H9 (cell line): ENCODE data around the gene FERMT2. TPM values are rescaled to one million over a fixed set of nuclear protein-coding genes. Genes with fewer than 3 reads are reported as not detected.

ENCODE experiments used
- DNase-seq: peaks from one replicate; pipeline ENCODE4 v3.0.0-alpha.2; 2017
- H2AFZ ChIP-seq: one replicate; pipeline ENCODE4 v1.6.1; 2013; ENCODE audit warnings: mild to moderate bottlenecking, low read length, control low read depth, moderate library complexity
- H2AK5ac ChIP-seq: 2 replicates; pipeline ENCODE4 v1.6.1; 2013; ENCODE audit warnings: low read length, control low read depth, mixed read lengths; ENCODE audit not compliant: insufficient read length
- H2BK120ac ChIP-seq: one replicate; pipeline ENCODE4 v1.6.1; 2013; ENCODE audit warnings: low read depth, mild to moderate bottlenecking, low read length, control low read depth, inconsistent platforms; ENCODE audit not compliant: poor library complexity, severe bottlenecking
- H2BK12ac ChIP-seq: 2 replicates; pipeline ENCODE4 v1.6.1; 2013; ENCODE audit warnings: low read length, control low read depth, mixed read lengths, low read depth; ENCODE audit not compliant: insufficient read length
- H2BK15ac ChIP-seq: 2 replicates; pipeline ENCODE4 v1.6.1; 2013; ENCODE audit warnings: low read depth, low read length, control low read depth
- H2BK20ac ChIP-seq: one replicate; pipeline ENCODE4 v1.6.1; 2013; ENCODE audit warnings: low read depth, mild to moderate bottlenecking, low read length, control low read depth, inconsistent platforms; ENCODE audit not compliant: poor library complexity, severe bottlenecking
- H2BK5ac ChIP-seq: 2 replicates; pipeline ENCODE4 v1.6.1; 2013; ENCODE audit warnings: low read length, control low read depth, mixed read lengths; ENCODE audit not compliant: insufficient read length
- H3K14ac ChIP-seq: 2 replicates; pipeline ENCODE4 v1.6.1; 2013; ENCODE audit warnings: low read length, control low read depth; ENCODE audit not compliant: insufficient read depth
- H3K18ac ChIP-seq: 2 replicates; pipeline ENCODE4 v1.6.1; 2013; ENCODE audit warnings: low read depth, mild to moderate bottlenecking, mixed read lengths, low read length, control low read depth; ENCODE audit not compliant: insufficient read length
- H3K23ac ChIP-seq: 2 replicates; pipeline ENCODE4 v1.6.1; 2013; ENCODE audit warnings: low read length, control low read depth, mixed read lengths, low read depth; ENCODE audit not compliant: insufficient read length
- H3K23me2 ChIP-seq: 2 replicates; pipeline ENCODE4 v1.6.1; 2013; ENCODE audit warnings: low read depth, mild to moderate bottlenecking, mixed read lengths, low read length, control low read depth; ENCODE audit not compliant: insufficient read length, poor library complexity, severe bottlenecking
- H3K27ac ChIP-seq: 2 replicates; pipeline ENCODE4 v1.5.1; 2013; ENCODE audit warnings: low read length, control low read depth, mixed read lengths, low read depth; ENCODE audit not compliant: insufficient read length
- H3K27me3 ChIP-seq: 2 replicates; pipeline ENCODE4 v1.6.1; 2013; ENCODE audit warnings: low read length, control low read depth, inconsistent platforms; ENCODE audit not compliant: insufficient read depth
- H3K4ac ChIP-seq: 2 replicates; pipeline ENCODE4 v1.6.1; 2013; ENCODE audit warnings: low read depth, mild to moderate bottlenecking, control low read depth, inconsistent platforms, low read length, moderate library complexity
- H3K4me1 ChIP-seq: 2 replicates; pipeline ENCODE4 v1.6.1; 2013; ENCODE audit warnings: low read length, control low read depth, inconsistent platforms; ENCODE audit not compliant: insufficient read depth
- H3K4me2 ChIP-seq: 2 replicates; pipeline ENCODE4 v1.6.1; 2013; ENCODE audit warnings: low read length, control low read depth, mixed read lengths; ENCODE audit not compliant: insufficient read length, insufficient read depth
- H3K56ac ChIP-seq: 2 replicates; pipeline ENCODE4 v1.6.1; 2013; ENCODE audit warnings: low read depth, mild to moderate bottlenecking, mixed read lengths, low read length, control low read depth; ENCODE audit not compliant: insufficient read length
- H3K79me1 ChIP-seq: 2 replicates; pipeline ENCODE4 v1.6.1; 2013; ENCODE audit warnings: low read depth, mild to moderate bottlenecking, moderate library complexity, low read length, control low read depth, inconsistent platforms; ENCODE audit not compliant: insufficient read depth, poor library complexity, severe bottlenecking
- H3K79me2 ChIP-seq: 2 replicates; pipeline ENCODE4 v1.6.1; 2013; ENCODE audit warnings: low read length, control low read depth, inconsistent platforms; ENCODE audit not compliant: insufficient read depth
- H3K9ac ChIP-seq: 2 replicates; pipeline ENCODE4 v1.6.1; 2013; ENCODE audit warnings: low read length, control low read depth, mixed read lengths; ENCODE audit not compliant: insufficient read length; ENCODE audit errors: extremely low read depth
- H3K9me3 ChIP-seq: one replicate; pipeline ENCODE4 v1.6.1; 2013; ENCODE audit warnings: low read depth, low read length, inconsistent platforms; ENCODE audit not compliant: control insufficient read depth
- H3T11ph ChIP-seq: one replicate; pipeline ENCODE4 v1.6.1; 2013; ENCODE audit warnings: mild to moderate bottlenecking, low read length, control low read depth, inconsistent platforms
- H4K20me1 ChIP-seq: one replicate; pipeline ENCODE4 v1.6.1; 2013; ENCODE audit not compliant: control insufficient read depth, insufficient read length, insufficient read depth
- H4K5ac ChIP-seq: 2 replicates; pipeline ENCODE4 v1.6.1; 2013; ENCODE audit warnings: low read depth, mild to moderate bottlenecking, mixed read lengths, low read length, control low read depth; ENCODE audit not compliant: insufficient read length
- H4K8ac ChIP-seq: replicated peaks from 2 replicates; pipeline ENCODE4 v1.6.1; 2013; ENCODE audit warnings: low read length, control low read depth, mixed read lengths, low read depth; ENCODE audit not compliant: insufficient read length
- H4K91ac ChIP-seq: 2 replicates; pipeline ENCODE4 v1.6.1; 2013; ENCODE audit warnings: low read depth, mild to moderate bottlenecking, moderate library complexity, mixed read lengths, low read length, control low read depth; ENCODE audit not compliant: insufficient read length
- H3K27ac Mint-ChIP-seq, 3 experiments: 2 replicates in 2 of 3; 3 replicates in 1 of 3; pipeline ENCODE4 v1.8.0; 2020 to 2021; ENCODE audit warnings: mixed read lengths in 3 of 3, mild to moderate bottlenecking in 1 of 3, moderate library complexity in 1 of 3
- H3K27me3 Mint-ChIP-seq: 2 replicates; pipeline ENCODE4 v1.8.0; 2021; ENCODE audit warnings: low read depth, mild to moderate bottlenecking, moderate library complexity, mixed read lengths
- H3K36me3 Mint-ChIP-seq, 3 experiments: 2 replicates in 2 of 3; 3 replicates in 1 of 3; pipeline ENCODE4 v1.8.0; 2020 to 2021; ENCODE audit warnings: low read depth in 3 of 3, mixed read lengths in 3 of 3; ENCODE audit not compliant: insufficient read depth in 1 of 3
- H3K4me1 Mint-ChIP-seq, 2 experiments: 2 replicates each; pipeline ENCODE4 v1.8.0; 2020; ENCODE audit warnings: mixed read lengths in 2 of 2
- H3K4me3 Mint-ChIP-seq, 2 experiments: 2 replicates in 1 of 2; 3 replicates in 1 of 2; pipeline ENCODE4 v1.8.0; 2020 to 2021; ENCODE audit warnings: mild to moderate bottlenecking in 2 of 2, mixed read lengths in 2 of 2, moderate library complexity in 1 of 2
- H3K9me3 Mint-ChIP-seq, 2 experiments: 2 replicates in 1 of 2; 3 replicates in 1 of 2; pipeline ENCODE4 v1.8.0; 2020; ENCODE audit warnings: mild to moderate bottlenecking in 2 of 2, mixed read lengths in 2 of 2, moderate library complexity in 1 of 2
- CTCF ChIP-seq: fragments of 200-600 bp; sonication (generic); conservative IDR thresholded peaks from 3 replicates; pipeline ENCODE4 v1.8.0; 2021; ENCODE audit warnings: antibody characterized with exemption, mild to moderate bottlenecking
- WGBS: extraction: QIAGEN DNeasy Blood & Tissue Kit; methylation state at CpG from one replicate; pipeline ENCODE4 v1.1.7; 2013; ENCODE audit warnings: missing lambda C conversion rate, low lambda C conversion rate, mixed read lengths; ENCODE audit not compliant: insufficient read length; ENCODE audit errors: extremely low coverage; 5-methylcytosine and 5-hydroxymethylcytosine counted together
- total RNA-seq: library from RNA; stranded (reverse); gene quantifications from 2 replicates; pipeline ENCODE4 v1.2.1, GENCODE V29; 2021

Gene FERMT2
- total RNA-seq, 1 experiment from 2014 or later: 128 TPM

GRCh38 chr14:52944254-52944653 is 6.6 kb downstream of the FERMT2 start:
- Histone ChIP-seq H3K27me3 (no peaks in the 10 kb centered on the region), H2BK5ac (no peak overlapping the region), H3K9me3 (no peaks in the 10 kb centered on the region), H3K18ac (no peak overlapping the region), H3K27ac (no peak overlapping the region), H2BK12ac (no peak overlapping the region), H3K23me2 (no peaks in the 10 kb centered on the region), H4K91ac (no peak overlapping the region), H3T11ph (no peak overlapping the region), H2BK15ac (no peak overlapping the region), H4K20me1 (no peaks in the 10 kb centered on the region), H3K79me2 (peaks cover 30% of the 10 kb centered on the region), H4K5ac (no peak overlapping the region), H3K56ac (no peak overlapping the region), H3K14ac (no peak overlapping the region), H3K9ac (no peak overlapping the region), H3K79me1 (no peaks in the 10 kb centered on the region), H2BK120ac (no peak overlapping the region), H3K23ac (no peak overlapping the region), H3K4ac (no peak overlapping the region), H3K4me1 (peaks cover 2% of the 10 kb centered on the region; the same call in 1 of the 2 replicates), H3K4me2 (no peak overlapping the region), H2BK20ac (no peak overlapping the region), H2AK5ac (no peak overlapping the region), H4K8ac (no peak overlapping the region), H2AFZ (no peak overlapping the region)
- Mint-ChIP-seq H3K27me3 (no peaks in the 10 kb centered on the region), H3K27ac (no peak overlapping the region; a peak in 1 of 7 replicates), H3K36me3 (peaks cover 6 to 33% (median 26%) of the 10 kb centered on the region in 3 experiments; a peak in 6 of 7 replicates), H3K4me1 (peaks cover 27 to 29% of the 10 kb centered on the region in 2 experiments), H3K9me3 (no peaks in the 10 kb centered on the region), H3K4me3 (no peak overlapping the region)
- no peak for TF ChIP-seq CTCF
- DNase-seq: no peak
- no CpG with 5 or more reads among the region's 2 CpGs for WGBS
